IgD-negative memory B cell (primary cell): ENCODE results near the gene ATG5. TPM values are rescaled to one million over a fixed set of nuclear protein-coding genes. Genes with fewer than 3 reads are reported as not detected.
A peak's percentile ranks its signal among the peaks of the same experiment; 100 is the strongest.

Source experiments
- H3K27ac Mint-ChIP-seq, 3 donors: one replicate each; pipeline ENCODE4 v1.8.0; 2020 to 2022; ENCODE audit warnings: mild to moderate bottlenecking in 3 of 3, mixed read lengths in 3 of 3, moderate library complexity in 1 of 3
- H3K27me3 Mint-ChIP-seq: one replicate; pipeline ENCODE4 v1.8.0; 2021; ENCODE audit warnings: mixed read lengths
- H3K36me3 Mint-ChIP-seq: one replicate; pipeline ENCODE4 v1.8.0; 2020; ENCODE audit warnings: mild to moderate bottlenecking, mixed read lengths
- H3K4me1 Mint-ChIP-seq, 3 donors: one replicate each; pipeline ENCODE4 v1.8.0; 2020 to 2022; ENCODE audit warnings: mixed read lengths in 3 of 3, mild to moderate bottlenecking in 1 of 3
- H3K4me3 Mint-ChIP-seq, 4 donors: one replicate each; pipeline ENCODE4 v1.8.0; 2020 to 2022; ENCODE audit warnings: mild to moderate bottlenecking in 4 of 4, mixed read lengths in 4 of 4, moderate library complexity in 3 of 4
- H3K9me3 Mint-ChIP-seq, 3 donors: one replicate each; pipeline ENCODE4 v1.8.0; 2020 to 2021; ENCODE audit warnings: mixed read lengths in 3 of 3, mild to moderate bottlenecking in 1 of 3
- polyA plus RNA-seq: library from polyadenylated mRNA; unstranded; fragments of 300-500 nt; fragmentation: Illumina TruSeq; gene quantifications from one replicate; pipeline ENCODE4 v1.2.3, GENCODE V29; 2021

Gene ATG5
- polyA plus RNA-seq, 1 donor from 2014 or later, result 31.4 TPM

- H3K27ac Mint-ChIP-seq, result no peak overlapping the region
- peak overlapping the region in 1 of 4 donors; percentile 11 for H3K4me3 Mint-ChIP-seq
- H3K36me3 Mint-ChIP-seq, result no peaks in the 10 kb centered on the region
- H3K4me1 Mint-ChIP-seq, result peaks cover 29 to 32% (median 30%) of the 10 kb centered on the region in 3 donors
- H3K9me3 Mint-ChIP-seq, result no peaks in the 10 kb centered on the region
- peaks cover 3% of the 10 kb centered on the region for H3K27me3 Mint-ChIP-seq
These were observed 179.8 kb downstream of the ATG5 start for GRCh38 chr6:106145741-106146227.

- H3K9me3 Mint-ChIP-seq, result no peaks in the 10 kb centered on the region
- H3K27ac Mint-ChIP-seq, result no peak overlapping the region
- H3K27me3 Mint-ChIP-seq, result peaks cover 3% of the 10 kb centered on the region
- peak overlapping the region in 2 of 4 donors; percentile 1 to 59 for H3K4me3 Mint-ChIP-seq
- peaks cover 29 to 36% (median 33%) of the 10 kb centered on the region in 3 donors for H3K4me1 Mint-ChIP-seq
- H3K36me3 Mint-ChIP-seq, result no peaks in the 10 kb centered on the region
These were observed 180.4 kb downstream of the ATG5 start for GRCh38 chr6:106145144-106145543.

GRCh38 chr6:106143665-106144064 is 181.9 kb downstream of the ATG5 start:
- H3K36me3 Mint-ChIP-seq, result no peaks in the 10 kb centered on the region
- H3K4me3 Mint-ChIP-seq, result no peak overlapping the region
- no peaks in the 10 kb centered on the region for H3K9me3 Mint-ChIP-seq
- H3K27ac Mint-ChIP-seq, result no peak overlapping the region
- peaks cover 3% of the 10 kb centered on the region for H3K27me3 Mint-ChIP-seq
- H3K4me1 Mint-ChIP-seq, result peaks cover 29 to 37% (median 32%) of the 10 kb centered on the region in 3 donors

- Mint-ChIP-seq H3K9me3 (no peaks in the 10 kb centered on the region), H3K27me3 (peaks cover 3% of the 10 kb centered on the region), H3K4me3 (peak overlapping the region in 1 of 4 donors; percentile 72), H3K4me1 (peaks cover 32 to 38% (median 38%) of the 10 kb centered on the region in 3 donors), H3K36me3 (no peaks in the 10 kb centered on the region), H3K27ac (peak overlapping the region in 1 of 3 donors; percentile 65)
These were observed 182.6 kb downstream of the ATG5 start for GRCh38 chr6:106142876-106143431.

- Mint-ChIP-seq H3K27me3 (peaks cover 3% of the 10 kb centered on the region), H3K9me3 (no peaks in the 10 kb centered on the region)
These were observed 183.9 kb downstream of the ATG5 start for GRCh38 chr6:106141441-106142237.

GRCh38 chr6:106138151-106138550 is 187.4 kb downstream of the ATG5 start:
- no peaks in the 10 kb centered on the region for H3K36me3 Mint-ChIP-seq
- H3K27ac Mint-ChIP-seq, result no peak overlapping the region
- H3K9me3 Mint-ChIP-seq, result no peaks in the 10 kb centered on the region
- H3K4me3 Mint-ChIP-seq, result no peak overlapping the region
- peaks cover 3% of the 10 kb centered on the region for H3K27me3 Mint-ChIP-seq
- H3K4me1 Mint-ChIP-seq, result peaks cover 24 to 29% (median 28%) of the 10 kb centered on the region in 3 donors

More at GRCh38 chr6:106141441-106142237, 183.9 kb downstream of the ATG5 start:
- Mint-ChIP-seq H3K4me1 (peaks cover 33 to 41% (median 39%) of the 10 kb centered on the region in 3 donors), H3K36me3 (no peaks in the 10 kb centered on the region), H3K27ac (peak overlapping the region in 2 of 3 donors; percentile 55 to 85), H3K4me3 (peak overlapping the region in 2 of 4 donors; percentile 81 to 85)

- Mint-ChIP-seq H3K27ac (no peak overlapping the region), H3K27me3 (peaks cover under 1% of the 10 kb centered on the region), H3K4me3 (no peak overlapping the region), H3K9me3 (peaks cover 0 to 1% (median 0%) of the 10 kb centered on the region in 3 donors), H3K36me3 (no peaks in the 10 kb centered on the region), H3K4me1 (peaks cover 14 to 20% (median 20%) of the 10 kb centered on the region in 3 donors)
These were observed 188.7 kb downstream of the ATG5 start for GRCh38 chr6:106136845-106137244.

DNA sequence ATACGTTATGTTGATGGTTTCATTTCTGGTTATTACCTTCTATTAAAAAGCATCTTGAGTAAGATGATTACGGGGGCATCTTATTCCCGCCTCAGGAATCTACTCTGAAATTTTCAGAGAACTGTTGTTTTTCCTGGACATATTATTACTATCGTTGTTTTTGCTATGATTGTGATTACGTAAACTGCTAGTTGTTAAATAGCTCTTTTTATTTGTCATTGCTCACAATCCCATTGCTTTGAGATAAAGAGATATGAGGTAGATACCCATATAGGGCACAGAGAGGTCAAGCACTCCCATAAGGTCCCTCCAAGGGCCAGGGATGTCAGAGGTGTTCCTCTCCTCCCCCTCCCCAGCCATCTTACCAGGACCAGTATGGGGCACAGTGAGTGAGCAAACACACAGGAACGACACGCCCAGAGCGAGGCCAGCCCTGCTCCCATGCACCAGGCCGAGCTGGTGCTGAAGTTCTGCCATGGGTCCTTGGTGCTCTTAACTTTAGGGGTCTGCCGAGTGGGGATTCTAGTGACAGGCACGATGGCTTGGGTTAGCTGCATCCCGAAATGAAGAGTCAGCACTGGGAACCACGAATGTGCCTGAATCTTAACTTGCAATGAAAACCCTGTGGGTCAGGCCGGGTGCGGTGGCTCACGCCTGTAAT is 189.5 kb downstream of the ATG5 start:
- Mint-ChIP-seq H3K4me1 (peaks cover 7 to 13% (median 13%) of the 10 kb centered on the region in 3 donors), H3K36me3 (no peaks in the 10 kb centered on the region), H3K27ac (no peak overlapping the region), H3K4me3 (no peak overlapping the region), H3K27me3 (no peaks in the 10 kb centered on the region), H3K9me3 (peaks cover 0 to 1% (median 0%) of the 10 kb centered on the region in 3 donors)

DNA sequence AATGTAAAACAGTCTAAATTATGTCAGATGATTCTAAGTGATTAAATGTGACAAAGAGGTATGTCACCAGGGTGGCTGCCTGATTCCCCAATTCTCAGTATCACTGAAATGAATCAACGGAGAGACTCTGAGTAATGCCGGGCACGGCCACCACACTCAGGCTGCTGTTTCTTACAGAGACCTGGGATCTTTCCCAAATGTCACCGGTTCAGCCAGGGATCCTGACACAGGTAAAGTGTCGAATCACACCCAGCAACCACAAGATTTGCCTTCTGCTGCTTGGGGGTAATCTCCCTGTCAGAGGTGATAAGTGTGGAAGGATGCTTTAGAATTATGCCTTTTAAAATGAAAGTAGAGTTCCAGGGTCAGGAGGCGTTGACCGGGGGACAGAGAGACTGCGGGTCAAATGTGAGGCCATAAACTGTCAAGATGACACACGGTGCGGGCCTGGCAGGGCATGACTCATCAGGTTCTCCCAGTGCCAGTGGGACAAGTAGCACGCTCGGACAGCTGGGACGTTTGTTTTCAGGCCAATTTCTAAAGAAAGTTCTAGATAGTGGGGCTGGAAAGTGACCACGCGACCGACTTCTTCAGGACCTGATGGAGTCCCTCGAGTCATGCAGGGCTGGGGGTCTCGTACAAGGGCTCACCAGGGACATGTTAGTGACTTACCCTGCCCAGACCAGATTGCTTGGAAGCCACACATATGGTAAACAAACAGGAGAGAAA is 190.5 kb downstream of the ATG5 start:
- H3K27ac Mint-ChIP-seq, result no peak overlapping the region
- no peaks in the 10 kb centered on the region for H3K27me3 Mint-ChIP-seq
- H3K9me3 Mint-ChIP-seq, result peaks cover 0 to 1% (median 0%) of the 10 kb centered on the region in 3 donors
- H3K4me1 Mint-ChIP-seq, result peaks cover 7 to 12% (median 10%) of the 10 kb centered on the region in 3 donors
- no peak overlapping the region for H3K4me3 Mint-ChIP-seq
- no peaks in the 10 kb centered on the region for H3K36me3 Mint-ChIP-seq

Other genes with a start within 250 kb of the ATG5 start
- gene PRDM1, start 239.4 kb downstream of the ATG5 start, polyA plus RNA-seq, result 11.0 TPM
- 18.1 TPM for gene CRYBG1, start 35.0 kb upstream of the ATG5 start, polyA plus RNA-seq